Gastroesophageal sphincter (tissue), 3 donors: ENCODE measurements around the gene CTSA.

ENCODE experiments used
- POLR2A ChIP-seq, 2 donors: fragments of 450-650 bp; IDR thresholded peaks; one replicate each; pipeline ENCODE4 v1.6.1; 2017; ENCODE audit warnings: antibody characterized with exemption in 2 of 2, mild to moderate bottlenecking in 2 of 2, moderate library complexity in 1 of 2
- TF ChIP-seq, protein P1 (sequence below), 4 experiments: fragments of 200-600 bp in 2 of 4; fragments of 450-650 bp in 2 of 4; sonication (generic) in 1 of 4; IDR thresholded peaks; one replicate each; pipeline ENCODE4 v1.5.1; 2017 to 2019; ENCODE audit warnings: antibody characterized with exemption in 4 of 4, mild to moderate bottlenecking in 2 of 4, moderate library complexity in 2 of 4

DNA sequence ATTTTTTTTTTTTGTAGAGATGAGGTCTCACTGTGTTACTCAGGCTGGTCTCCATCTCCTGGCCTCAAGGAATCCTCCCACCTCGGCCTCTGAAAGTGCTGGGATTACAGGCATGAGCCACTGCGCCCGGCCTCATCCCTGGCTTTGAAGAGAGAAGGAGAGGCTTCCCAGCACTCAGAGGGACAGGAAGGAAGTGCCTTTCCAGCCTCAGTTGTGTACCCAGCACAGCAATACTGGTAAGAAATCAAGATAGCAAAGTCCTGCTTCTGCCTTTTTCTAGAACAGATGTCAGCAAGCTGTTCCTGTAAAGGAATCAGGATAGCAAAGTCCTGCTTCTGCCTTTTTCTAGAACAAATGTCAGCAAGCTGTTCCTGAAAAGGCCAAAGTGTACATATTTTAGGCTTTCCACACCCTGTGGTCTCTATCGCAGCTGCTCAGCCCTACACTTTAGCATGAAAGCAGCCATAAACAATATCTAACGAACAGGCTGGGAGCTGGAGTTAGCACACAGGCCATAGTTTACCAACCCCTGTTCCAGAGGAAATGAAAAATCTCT lies 27.1 kb downstream of the CTSA start:
- TF ChIP-seq POLR2A (IDR thresholded peaks at IDR 0.05): no peak
- TF ChIP-seq, protein P1, sequence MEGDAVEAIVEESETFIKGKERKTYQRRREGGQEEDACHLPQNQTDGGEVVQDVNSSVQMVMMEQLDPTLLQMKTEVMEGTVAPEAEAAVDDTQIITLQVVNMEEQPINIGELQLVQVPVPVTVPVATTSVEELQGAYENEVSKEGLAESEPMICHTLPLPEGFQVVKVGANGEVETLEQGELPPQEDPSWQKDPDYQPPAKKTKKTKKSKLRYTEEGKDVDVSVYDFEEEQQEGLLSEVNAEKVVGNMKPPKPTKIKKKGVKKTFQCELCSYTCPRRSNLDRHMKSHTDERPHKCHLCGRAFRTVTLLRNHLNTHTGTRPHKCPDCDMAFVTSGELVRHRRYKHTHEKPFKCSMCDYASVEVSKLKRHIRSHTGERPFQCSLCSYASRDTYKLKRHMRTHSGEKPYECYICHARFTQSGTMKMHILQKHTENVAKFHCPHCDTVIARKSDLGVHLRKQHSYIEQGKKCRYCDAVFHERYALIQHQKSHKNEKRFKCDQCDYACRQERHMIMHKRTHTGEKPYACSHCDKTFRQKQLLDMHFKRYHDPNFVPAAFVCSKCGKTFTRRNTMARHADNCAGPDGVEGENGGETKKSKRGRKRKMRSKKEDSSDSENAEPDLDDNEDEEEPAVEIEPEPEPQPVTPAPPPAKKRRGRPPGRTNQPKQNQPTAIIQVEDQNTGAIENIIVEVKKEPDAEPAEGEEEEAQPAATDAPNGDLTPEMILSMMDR (IDR thresholded peaks at IDR 0.05): no peak
